ENCODE measurements around the gene RALGPS1. TPM values are rescaled to one million over a fixed set of nuclear protein-coding genes. Genes with fewer than 3 reads are reported as not detected.

The RALGPS1 gene
- total RNA-seq, 1 experiment from 2014 or later: 0.87 TPM

- in situ Hi-C loops (cut with HindIII; ENCODE audit: low pct_unique_long_range_greater_than_20kb, low sequenced_read_pairs): no loop called here
- DNase-seq (ENCODE audit: low read depth, low spot score): peak; percentile 61
Observed at GRCh38 chr9:126893079-126893478, 21.5 kb upstream of the RALGPS1 start.

- DNase-seq (ENCODE audit: low read depth, low spot score): peak; percentile 21
- in situ Hi-C loops (cut with HindIII; ENCODE audit: low pct_unique_long_range_greater_than_20kb, low sequenced_read_pairs): no loop called here
Observed at GRCh38 chr9:126894052-126894603, 20.5 kb upstream of the RALGPS1 start.

GRCh38 chr9:126902210-126902609 is 12.4 kb upstream of the RALGPS1 start:
- no peak for DNase-seq (ENCODE audit: low read depth, low spot score)
- in situ Hi-C loops (cut with HindIII; ENCODE audit: low pct_unique_long_range_greater_than_20kb, low sequenced_read_pairs): no loop called here

GRCh38 chr9:126904586-126904985 is 10.0 kb upstream of the RALGPS1 start:
- in situ Hi-C loops (cut with HindIII; ENCODE audit: low pct_unique_long_range_greater_than_20kb, low sequenced_read_pairs): no loop called here

GRCh38 chr9:126906091-126906490 is 8.5 kb upstream of the RALGPS1 start:
- in situ Hi-C loops (cut with HindIII; ENCODE audit: low pct_unique_long_range_greater_than_20kb, low sequenced_read_pairs): no loop called here
- no peak for DNase-seq (ENCODE audit: low read depth, low spot score)

More at GRCh38 chr9:126904586-126904985, 10.0 kb upstream of the RALGPS1 start:
- DNase-seq (ENCODE audit: low read depth, low spot score): no peak

- no peak for DNase-seq (ENCODE audit: low read depth, low spot score)
- in situ Hi-C loops (cut with HindIII; ENCODE audit: low pct_unique_long_range_greater_than_20kb, low sequenced_read_pairs): no loop called here
Observed at GRCh38 chr9:126907058-126907457, 7.5 kb upstream of the RALGPS1 start.

- no peak for DNase-seq (ENCODE audit: low read depth, low spot score)
- in situ Hi-C loops (cut with HindIII; ENCODE audit: low pct_unique_long_range_greater_than_20kb, low sequenced_read_pairs): no loop called here
Observed at GRCh38 chr9:126915281-126915816, 767 bp downstream of the RALGPS1 start.

GRCh38 chr9:126915846-126916543 is 1.4 kb downstream of the RALGPS1 start:
- no peak for DNase-seq (ENCODE audit: low read depth, low spot score)
- in situ Hi-C loops (cut with HindIII; ENCODE audit: low pct_unique_long_range_greater_than_20kb, low sequenced_read_pairs): no loop called here

GRCh38 chr9:126916909-126917308 is 2.3 kb downstream of the RALGPS1 start:
- in situ Hi-C loops (cut with HindIII; ENCODE audit: low pct_unique_long_range_greater_than_20kb, low sequenced_read_pairs): no loop called here
- DNase-seq (ENCODE audit: low read depth, low spot score): peak; percentile 30

GRCh38 chr9:126919193-126919592 is 4.6 kb downstream of the RALGPS1 start:
- no peak for DNase-seq (ENCODE audit: low read depth, low spot score)
- in situ Hi-C loops (cut with HindIII; ENCODE audit: low pct_unique_long_range_greater_than_20kb, low sequenced_read_pairs): no loop called here

- in situ Hi-C loops (cut with HindIII; ENCODE audit: low pct_unique_long_range_greater_than_20kb, low sequenced_read_pairs): no loop called here
- DNase-seq (ENCODE audit: low read depth, low spot score): no peak
Observed at GRCh38 chr9:126925876-126926275, 11.3 kb downstream of the RALGPS1 start.

- in situ Hi-C loops (cut with HindIII; ENCODE audit: low pct_unique_long_range_greater_than_20kb, low sequenced_read_pairs): no loop called here
- DNase-seq (ENCODE audit: low read depth, low spot score): no peak
Observed at GRCh38 chr9:126926364-126926763, 11.8 kb downstream of the RALGPS1 start.

GRCh38 chr9:126927419-126927818 is 12.8 kb downstream of the RALGPS1 start:
- in situ Hi-C loops (cut with HindIII; ENCODE audit: low pct_unique_long_range_greater_than_20kb, low sequenced_read_pairs): no loop called here
- DNase-seq (ENCODE audit: low read depth, low spot score): no peak

- DNase-seq (ENCODE audit: low read depth, low spot score): no peak
- in situ Hi-C loops (cut with HindIII; ENCODE audit: low pct_unique_long_range_greater_than_20kb, low sequenced_read_pairs): no loop called here
Observed at GRCh38 chr9:126932871-126933321, 18.3 kb downstream of the RALGPS1 start.

- in situ Hi-C loops (cut with HindIII; ENCODE audit: low pct_unique_long_range_greater_than_20kb, low sequenced_read_pairs): no loop called here
- no peak for DNase-seq (ENCODE audit: low read depth, low spot score)
Observed at GRCh38 chr9:126933334-126933980, 18.9 kb downstream of the RALGPS1 start.

GRCh38 chr9:126934441-126934840 is 19.9 kb downstream of the RALGPS1 start:
- DNase-seq (ENCODE audit: low read depth, low spot score): no peak
- in situ Hi-C loops (cut with HindIII; ENCODE audit: low pct_unique_long_range_greater_than_20kb, low sequenced_read_pairs): no loop called here

- in situ Hi-C loops (cut with HindIII; ENCODE audit: low pct_unique_long_range_greater_than_20kb, low sequenced_read_pairs): no loop called here
- DNase-seq (ENCODE audit: low read depth, low spot score): no peak
Observed at GRCh38 chr9:126935630-126936029, 21.0 kb downstream of the RALGPS1 start.

GRCh38 chr9:126937444-126937843 is 22.9 kb downstream of the RALGPS1 start:
- no peak for DNase-seq (ENCODE audit: low read depth, low spot score)
- in situ Hi-C loops (cut with HindIII; ENCODE audit: low pct_unique_long_range_greater_than_20kb, low sequenced_read_pairs): no loop called here

GRCh38 chr9:126938327-126938726 is 23.7 kb downstream of the RALGPS1 start:
- in situ Hi-C loops (cut with HindIII; ENCODE audit: low pct_unique_long_range_greater_than_20kb, low sequenced_read_pairs): no loop called here
- DNase-seq (ENCODE audit: low read depth, low spot score): no peak
